Cardiac fibroblast (primary cell): ENCODE data around the gene DNAJB4.
"Not testable (repeated sequence)": the region's sequence is repeated elsewhere in the genome, so short reads cannot be mapped to it uniquely, and the experiment has no call there.

Experiments
- DNase-seq, 2 donors: peaks; one replicate each; pipeline versions ENCODE4 v3.0.0 to v3.0.0-alpha.2; 2010; ENCODE audit warnings: low read depth in 2 of 2
- H3K4me3 ChIP-seq, 2 donors: replicated peaks in 1 of 2; 1 replicate in 1 of 2; 2 replicates in 1 of 2; pipeline ENCODE4 v1.5.1; 2011; ENCODE audit warnings: low read depth in 2 of 2, low read length in 2 of 2, mild to moderate bottlenecking in 2 of 2, moderate library complexity in 1 of 2
- CTCF ChIP-seq: IDR thresholded peaks from one replicate; pipeline ENCODE4 v1.5.1; 2011; ENCODE audit warnings: low read depth, mild to moderate bottlenecking, low read length, inconsistent platforms

Gene DNAJB4

GRCh38 chr1:77989744-77990143, 15.0 kb upstream of the DNAJB4 start:
- no peak for TF ChIP-seq CTCF
- H3K4me3 ChIP-seq: no peak overlapping the region
- DNase-seq: no peak

GRCh38 chr1:77990629-77991204, 14.0 kb upstream of the DNAJB4 start:
- TF ChIP-seq CTCF: no peak
- no peak for DNase-seq
- H3K4me3 ChIP-seq: no peak overlapping the region

GRCh38 chr1:77991638-77992037, 13.1 kb upstream of the DNAJB4 start:
- no peak overlapping the region for H3K4me3 ChIP-seq
- DNase-seq: peak in 1 of 2 donors; percentile 14
- TF ChIP-seq CTCF: no peak

- no peak overlapping the region for H3K4me3 ChIP-seq
- no peak for TF ChIP-seq CTCF
- DNase-seq: no peak
Observed at GRCh38 chr1:77994117-77994705, 10.5 kb upstream of the DNAJB4 start.

GRCh38 chr1:77996734-77997133, 8.0 kb upstream of the DNAJB4 start:
- TF ChIP-seq CTCF: no peak
- H3K4me3 ChIP-seq: no peak overlapping the region
- DNase-seq: no peak

GRCh38 chr1:78000536-78000935, 4.2 kb upstream of the DNAJB4 start:
- peak in 1 of 2 donors; percentile 24 for DNase-seq
- H3K4me3 ChIP-seq: not testable (repeated sequence)

- no peak for TF ChIP-seq CTCF
- H3K4me3 ChIP-seq: peak overlapping the region in 1 of 2 donors; percentile 72
- no peak for DNase-seq
Observed at GRCh38 chr1:78003070-78003746, 1.5 kb upstream of the DNAJB4 start.
